H9 (cell line): ENCODE results near the gene SLC17A9. TPM values are rescaled to one million over a fixed set of nuclear protein-coding genes. Genes with fewer than 3 reads are reported as not detected.

Experiments
- DNase-seq: peaks from one replicate; pipeline ENCODE4 v3.0.0-alpha.2; 2017
- H2AFZ ChIP-seq: one replicate; pipeline ENCODE4 v1.6.1; 2013; ENCODE audit warnings: mild to moderate bottlenecking, low read length, control low read depth, moderate library complexity
- H2AK5ac ChIP-seq: 2 replicates; pipeline ENCODE4 v1.6.1; 2013; ENCODE audit warnings: low read length, control low read depth, mixed read lengths; ENCODE audit not compliant: insufficient read length
- H2BK120ac ChIP-seq: one replicate; pipeline ENCODE4 v1.6.1; 2013; ENCODE audit warnings: low read depth, mild to moderate bottlenecking, low read length, control low read depth, inconsistent platforms; ENCODE audit not compliant: poor library complexity, severe bottlenecking
- H2BK12ac ChIP-seq: 2 replicates; pipeline ENCODE4 v1.6.1; 2013; ENCODE audit warnings: low read length, control low read depth, mixed read lengths, low read depth; ENCODE audit not compliant: insufficient read length
- H2BK15ac ChIP-seq: 2 replicates; pipeline ENCODE4 v1.6.1; 2013; ENCODE audit warnings: low read depth, low read length, control low read depth
- H2BK20ac ChIP-seq: one replicate; pipeline ENCODE4 v1.6.1; 2013; ENCODE audit warnings: low read depth, mild to moderate bottlenecking, low read length, control low read depth, inconsistent platforms; ENCODE audit not compliant: poor library complexity, severe bottlenecking
- H2BK5ac ChIP-seq: 2 replicates; pipeline ENCODE4 v1.6.1; 2013; ENCODE audit warnings: low read length, control low read depth, mixed read lengths; ENCODE audit not compliant: insufficient read length
- H3K14ac ChIP-seq: 2 replicates; pipeline ENCODE4 v1.6.1; 2013; ENCODE audit warnings: low read length, control low read depth; ENCODE audit not compliant: insufficient read depth
- H3K18ac ChIP-seq: 2 replicates; pipeline ENCODE4 v1.6.1; 2013; ENCODE audit warnings: low read depth, mild to moderate bottlenecking, mixed read lengths, low read length, control low read depth; ENCODE audit not compliant: insufficient read length
- H3K23ac ChIP-seq: 2 replicates; pipeline ENCODE4 v1.6.1; 2013; ENCODE audit warnings: low read length, control low read depth, mixed read lengths, low read depth; ENCODE audit not compliant: insufficient read length
- H3K23me2 ChIP-seq: 2 replicates; pipeline ENCODE4 v1.6.1; 2013; ENCODE audit warnings: low read depth, mild to moderate bottlenecking, mixed read lengths, low read length, control low read depth; ENCODE audit not compliant: insufficient read length, poor library complexity, severe bottlenecking
- H3K27ac ChIP-seq: 2 replicates; pipeline ENCODE4 v1.5.1; 2013; ENCODE audit warnings: low read length, control low read depth, mixed read lengths, low read depth; ENCODE audit not compliant: insufficient read length
- H3K27me3 ChIP-seq: 2 replicates; pipeline ENCODE4 v1.6.1; 2013; ENCODE audit warnings: low read length, control low read depth, inconsistent platforms; ENCODE audit not compliant: insufficient read depth
- H3K4ac ChIP-seq: 2 replicates; pipeline ENCODE4 v1.6.1; 2013; ENCODE audit warnings: low read depth, mild to moderate bottlenecking, control low read depth, inconsistent platforms, low read length, moderate library complexity
- H3K4me1 ChIP-seq: 2 replicates; pipeline ENCODE4 v1.6.1; 2013; ENCODE audit warnings: low read length, control low read depth, inconsistent platforms; ENCODE audit not compliant: insufficient read depth
- H3K4me2 ChIP-seq: 2 replicates; pipeline ENCODE4 v1.6.1; 2013; ENCODE audit warnings: low read length, control low read depth, mixed read lengths; ENCODE audit not compliant: insufficient read length, insufficient read depth
- H3K56ac ChIP-seq: 2 replicates; pipeline ENCODE4 v1.6.1; 2013; ENCODE audit warnings: low read depth, mild to moderate bottlenecking, mixed read lengths, low read length, control low read depth; ENCODE audit not compliant: insufficient read length
- H3K79me1 ChIP-seq: 2 replicates; pipeline ENCODE4 v1.6.1; 2013; ENCODE audit warnings: low read depth, mild to moderate bottlenecking, moderate library complexity, low read length, control low read depth, inconsistent platforms; ENCODE audit not compliant: insufficient read depth, poor library complexity, severe bottlenecking
- H3K79me2 ChIP-seq: 2 replicates; pipeline ENCODE4 v1.6.1; 2013; ENCODE audit warnings: low read length, control low read depth, inconsistent platforms; ENCODE audit not compliant: insufficient read depth
- H3K9ac ChIP-seq: 2 replicates; pipeline ENCODE4 v1.6.1; 2013; ENCODE audit warnings: low read length, control low read depth, mixed read lengths; ENCODE audit not compliant: insufficient read length; ENCODE audit errors: extremely low read depth
- H3K9me3 ChIP-seq: one replicate; pipeline ENCODE4 v1.6.1; 2013; ENCODE audit warnings: low read depth, low read length, inconsistent platforms; ENCODE audit not compliant: control insufficient read depth
- H3T11ph ChIP-seq: one replicate; pipeline ENCODE4 v1.6.1; 2013; ENCODE audit warnings: mild to moderate bottlenecking, low read length, control low read depth, inconsistent platforms
- H4K20me1 ChIP-seq: one replicate; pipeline ENCODE4 v1.6.1; 2013; ENCODE audit not compliant: control insufficient read depth, insufficient read length, insufficient read depth
- H4K5ac ChIP-seq: 2 replicates; pipeline ENCODE4 v1.6.1; 2013; ENCODE audit warnings: low read depth, mild to moderate bottlenecking, mixed read lengths, low read length, control low read depth; ENCODE audit not compliant: insufficient read length
- H4K8ac ChIP-seq: replicated peaks from 2 replicates; pipeline ENCODE4 v1.6.1; 2013; ENCODE audit warnings: low read length, control low read depth, mixed read lengths, low read depth; ENCODE audit not compliant: insufficient read length
- H4K91ac ChIP-seq: 2 replicates; pipeline ENCODE4 v1.6.1; 2013; ENCODE audit warnings: low read depth, mild to moderate bottlenecking, moderate library complexity, mixed read lengths, low read length, control low read depth; ENCODE audit not compliant: insufficient read length
- H3K27ac Mint-ChIP-seq, 3 experiments: 2 replicates in 2 of 3; 3 replicates in 1 of 3; pipeline ENCODE4 v1.8.0; 2020 to 2021; ENCODE audit warnings: mixed read lengths in 3 of 3, mild to moderate bottlenecking in 1 of 3, moderate library complexity in 1 of 3
- H3K27me3 Mint-ChIP-seq: 2 replicates; pipeline ENCODE4 v1.8.0; 2021; ENCODE audit warnings: low read depth, mild to moderate bottlenecking, moderate library complexity, mixed read lengths
- H3K36me3 Mint-ChIP-seq, 3 experiments: 2 replicates in 2 of 3; 3 replicates in 1 of 3; pipeline ENCODE4 v1.8.0; 2020 to 2021; ENCODE audit warnings: low read depth in 3 of 3, mixed read lengths in 3 of 3; ENCODE audit not compliant: insufficient read depth in 1 of 3
- H3K4me1 Mint-ChIP-seq, 2 experiments: 2 replicates each; pipeline ENCODE4 v1.8.0; 2020; ENCODE audit warnings: mixed read lengths in 2 of 2
- H3K4me3 Mint-ChIP-seq, 2 experiments: 2 replicates in 1 of 2; 3 replicates in 1 of 2; pipeline ENCODE4 v1.8.0; 2020 to 2021; ENCODE audit warnings: mild to moderate bottlenecking in 2 of 2, mixed read lengths in 2 of 2, moderate library complexity in 1 of 2
- H3K9me3 Mint-ChIP-seq, 2 experiments: 2 replicates in 1 of 2; 3 replicates in 1 of 2; pipeline ENCODE4 v1.8.0; 2020; ENCODE audit warnings: mild to moderate bottlenecking in 2 of 2, mixed read lengths in 2 of 2, moderate library complexity in 1 of 2
- CTCF ChIP-seq: fragments of 200-600 bp; sonication (generic); conservative IDR thresholded peaks from 3 replicates; pipeline ENCODE4 v1.8.0; 2021; ENCODE audit warnings: antibody characterized with exemption, mild to moderate bottlenecking
- WGBS: extraction: QIAGEN DNeasy Blood & Tissue Kit; methylation state at CpG from one replicate; pipeline ENCODE4 v1.1.7; 2013; ENCODE audit warnings: missing lambda C conversion rate, low lambda C conversion rate, mixed read lengths; ENCODE audit not compliant: insufficient read length; ENCODE audit errors: extremely low coverage; 5-methylcytosine and 5-hydroxymethylcytosine counted together
- total RNA-seq: library from RNA; stranded (reverse); gene quantifications from 2 replicates; pipeline ENCODE4 v1.2.1, GENCODE V29; 2021

Gene SLC17A9
- total RNA-seq, 1 experiment from 2014 or later: 20.9 TPM

DNA sequence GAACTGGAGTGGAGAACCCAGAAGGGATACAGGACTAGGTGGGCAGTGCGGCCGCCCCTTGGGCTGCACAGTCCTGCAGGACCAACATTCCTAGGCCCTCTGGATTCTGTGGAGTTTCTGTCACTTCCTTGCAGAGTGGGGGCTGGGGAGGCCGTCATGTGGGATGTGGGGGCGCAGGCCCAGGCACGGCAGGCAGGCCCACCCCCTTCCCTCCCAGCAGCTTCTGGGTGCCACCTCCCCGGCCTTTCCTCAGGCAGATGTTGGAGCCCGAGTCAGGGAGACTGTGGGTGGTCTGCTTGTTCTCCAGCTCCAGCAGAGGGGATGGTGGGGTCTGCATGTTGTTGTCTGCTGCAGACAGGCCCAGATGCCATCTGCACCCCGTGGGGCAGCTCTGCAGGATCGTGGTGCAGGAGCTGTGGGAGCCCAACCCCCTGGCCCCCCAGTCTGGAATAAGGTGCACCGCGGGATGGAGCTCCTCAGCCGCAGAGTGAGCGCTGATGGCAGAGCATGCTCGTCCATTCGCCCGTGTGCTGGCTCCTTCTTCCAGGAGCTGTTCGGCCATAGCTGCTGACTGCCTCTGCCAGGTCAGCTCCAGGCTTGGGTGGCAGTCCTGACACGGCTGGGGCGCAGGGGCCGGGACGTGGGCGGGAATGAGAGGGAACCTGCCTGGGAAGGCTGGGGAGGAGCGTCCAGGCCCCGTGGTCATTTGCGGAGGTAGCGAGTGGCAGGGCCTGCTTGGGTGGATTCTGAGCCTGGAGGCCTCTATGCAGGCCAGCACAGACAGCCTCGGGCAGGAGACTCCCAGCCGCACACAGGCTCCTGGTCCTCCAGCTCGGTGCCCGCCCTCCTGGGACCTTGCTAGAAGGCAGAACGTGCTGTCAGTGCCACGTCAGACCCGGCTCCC is 18.1 kb downstream of the SLC17A9 start:
- no peak for DNase-seq
- no peak overlapping the region for H4K5ac ChIP-seq
- H3K27me3 ChIP-seq: peaks cover 7% of the 10 kb centered on the region; the same call in 1 of the 2 replicates
- no peak overlapping the region for H4K91ac ChIP-seq
- no peak overlapping the region for H3K27ac ChIP-seq
- no peak overlapping the region for H3K4ac ChIP-seq
- H3K27me3 Mint-ChIP-seq: peaks cover 44% of the 10 kb centered on the region
- no peak overlapping the region for H2AK5ac ChIP-seq
- no peak for TF ChIP-seq CTCF
- H2BK15ac ChIP-seq: no peak overlapping the region
- H3K9ac ChIP-seq: no peak overlapping the region
- no peaks in the 10 kb centered on the region for H3K79me2 ChIP-seq
- H3K14ac ChIP-seq: peak overlapping the region; percentile 36; the same call in 1 of the 2 replicates
- H2BK20ac ChIP-seq: no peak overlapping the region
- H2AFZ ChIP-seq: no peak overlapping the region
- H3K4me1 Mint-ChIP-seq: peaks cover 20 to 25% of the 10 kb centered on the region in 2 experiments
- no peak overlapping the region for H3K4me2 ChIP-seq
- H3K18ac ChIP-seq: no peak overlapping the region
- no peak overlapping the region for H4K8ac ChIP-seq
- H3K4me1 ChIP-seq: peaks cover 6% of the 10 kb centered on the region
- no peak overlapping the region for H3K56ac ChIP-seq
- H2BK12ac ChIP-seq: no peak overlapping the region
- H3K79me1 ChIP-seq: no peaks in the 10 kb centered on the region
- H3K4me3 Mint-ChIP-seq: no peak overlapping the region
- H2BK5ac ChIP-seq: no peak overlapping the region
- no peak overlapping the region for H2BK120ac ChIP-seq
- no peak overlapping the region for H3K23ac ChIP-seq
- H3K9me3 Mint-ChIP-seq: peaks cover 3% of the 10 kb centered on the region in 2 experiments; a peak in 2 of 5 replicates
- no peaks in the 10 kb centered on the region for H3K9me3 ChIP-seq
- peaks cover 3% of the 10 kb centered on the region for H3K23me2 ChIP-seq
- H3T11ph ChIP-seq: no peak overlapping the region
- no peaks in the 10 kb centered on the region for H4K20me1 ChIP-seq
- peaks cover 0 to 3% (median 2%) of the 10 kb centered on the region in 3 experiments; a peak in 2 of 7 replicates for H3K36me3 Mint-ChIP-seq
- no peak overlapping the region for H3K27ac Mint-ChIP-seq
- WGBS: no CpG with 5 or more reads among the region's 33 CpGs
